Mesendoderm (in vitro differentiated cells): Measurements from ENCODE around the gene RNF225.

Source experiments
- DNase-seq: peaks from one replicate; pipeline ENCODE4 v3.0.0; 2013
- H2AK5ac ChIP-seq: 2 replicates; pipeline ENCODE4 v1.6.1; 2013; ENCODE audit warnings: low read length, inconsistent platforms
- H2BK120ac ChIP-seq: 2 replicates; pipeline ENCODE4 v1.6.1; 2013; ENCODE audit warnings: low read depth, mild to moderate bottlenecking, low read length, moderate library complexity, mixed read lengths
- H2BK15ac ChIP-seq: replicated peaks from 2 replicates; pipeline ENCODE4 v1.6.1; 2013; ENCODE audit warnings: low read depth, mild to moderate bottlenecking, moderate library complexity
- H2BK5ac ChIP-seq: 2 replicates; pipeline ENCODE4 v1.6.1; 2013; ENCODE audit warnings: low read length, inconsistent platforms
- H3K18ac ChIP-seq: 2 replicates; pipeline ENCODE4 v1.6.1; 2013; ENCODE audit warnings: mild to moderate bottlenecking, low read length, mixed read lengths
- H3K23ac ChIP-seq: one replicate; pipeline ENCODE4 v1.6.1; 2013; ENCODE audit warnings: low read length
- H3K27ac ChIP-seq: 2 replicates; pipeline ENCODE4 v1.5.1; 2013; ENCODE audit warnings: low read depth, mild to moderate bottlenecking, inconsistent platforms, low read length, moderate library complexity
- H3K27me3 ChIP-seq: 2 replicates; pipeline ENCODE4 v1.6.1; 2013; ENCODE audit warnings: low read length, control low read depth, mild to moderate bottlenecking, inconsistent platforms; ENCODE audit not compliant: insufficient read depth, poor library complexity
- H3K36me3 ChIP-seq: 2 replicates; pipeline ENCODE4 v1.6.1; 2013; ENCODE audit warnings: low read length, inconsistent platforms; ENCODE audit not compliant: control insufficient read depth, insufficient read depth
- H3K4ac ChIP-seq: one replicate; pipeline ENCODE4 v1.6.1; 2013; ENCODE audit warnings: low read depth, mild to moderate bottlenecking, low read length, moderate library complexity
- H3K4me1 ChIP-seq: 2 replicates; pipeline ENCODE4 v1.6.1; 2013; ENCODE audit warnings: low read depth, low read length, inconsistent platforms; ENCODE audit not compliant: control insufficient read depth
- H3K4me2 ChIP-seq: 2 replicates; pipeline ENCODE4 v1.6.1; 2013; ENCODE audit warnings: low read length
- H3K4me3 ChIP-seq: 2 replicates; pipeline ENCODE4 v1.5.1; 2013; ENCODE audit warnings: mild to moderate bottlenecking, low read length
- H3K56ac ChIP-seq: one replicate; pipeline ENCODE4 v1.6.1; 2013; ENCODE audit warnings: low read length
- H3K79me1 ChIP-seq: 2 replicates; pipeline ENCODE4 v1.6.1; 2013; ENCODE audit warnings: low read length, inconsistent platforms
- H3K79me2 ChIP-seq: 2 replicates; pipeline ENCODE4 v1.6.1; 2013; ENCODE audit warnings: mild to moderate bottlenecking, low read length; ENCODE audit not compliant: control insufficient read depth, insufficient read depth
- H3K9ac ChIP-seq: 2 replicates; pipeline ENCODE4 v1.6.1; 2013; ENCODE audit warnings: low read length, inconsistent platforms
- H4K5ac ChIP-seq: one replicate; pipeline ENCODE4 v1.6.1; 2013; ENCODE audit warnings: low read length
- H4K8ac ChIP-seq: one replicate; pipeline ENCODE4 v1.6.1; 2013; ENCODE audit warnings: low read depth, mild to moderate bottlenecking, control low read depth, low read length, moderate library complexity
- WGBS: extraction: QIAGEN DNeasy Blood & Tissue Kit; methylation state at CpG from one replicate; pipeline ENCODE4 v1.1.7; 2013; ENCODE audit warnings: low lambda C conversion rate, missing lambda C conversion rate; ENCODE audit not compliant: insufficient coverage; ENCODE audit errors: extremely low coverage; 5-methylcytosine and 5-hydroxymethylcytosine counted together

RNF225 gene

DNA sequence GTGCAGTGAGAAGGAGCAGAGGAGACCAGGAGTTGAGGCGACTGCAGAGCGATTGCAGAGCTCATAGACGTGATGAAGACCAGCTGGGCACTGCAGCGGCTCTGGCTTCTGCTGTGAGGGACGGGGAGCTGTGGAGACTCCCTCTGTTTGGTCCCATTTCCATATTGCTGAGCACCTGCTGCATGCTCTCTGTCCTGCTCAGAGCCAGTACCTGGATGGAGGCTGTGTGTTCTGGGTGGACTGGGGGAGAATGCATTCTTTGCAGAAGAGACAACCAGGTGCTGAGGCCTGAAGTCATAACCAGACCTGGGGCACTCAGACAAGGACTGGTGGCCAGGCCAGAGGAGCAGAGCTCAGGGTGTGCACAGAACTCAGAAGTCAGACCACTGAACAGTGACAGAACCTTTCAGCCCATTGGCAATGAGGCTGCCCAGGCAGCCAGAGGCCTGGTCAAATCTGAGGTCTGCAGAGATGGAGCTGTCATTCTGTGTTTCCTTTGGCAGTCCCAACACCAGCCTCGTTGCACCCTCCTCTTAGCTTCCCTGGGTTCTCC is 40.9 kb upstream of the RNF225 start:
- Histone ChIP-seq H3K56ac (no peak overlapping the region), H2BK15ac (no peak overlapping the region), H3K4me3 (no peak overlapping the region), H3K23ac (no peak overlapping the region), H3K79me1 (no peaks in the 10 kb centered on the region), H4K5ac (no peak overlapping the region), H3K18ac (no peak overlapping the region), H3K9ac (no peak overlapping the region), H3K36me3 (no peaks in the 10 kb centered on the region), H2BK120ac (no peak overlapping the region), H3K27ac (no peak overlapping the region), H4K8ac (no peak overlapping the region), H2AK5ac (no peak overlapping the region), H3K4me2 (no peak overlapping the region), H3K79me2 (no peaks in the 10 kb centered on the region), H3K4ac (no peak overlapping the region), H2BK5ac (no peak overlapping the region), H3K27me3 (no peaks in the 10 kb centered on the region), H3K4me1 (no peaks in the 10 kb centered on the region)
- no CpG with 5 or more reads among the region's 6 CpGs for WGBS
- no peak for DNase-seq

DNA sequence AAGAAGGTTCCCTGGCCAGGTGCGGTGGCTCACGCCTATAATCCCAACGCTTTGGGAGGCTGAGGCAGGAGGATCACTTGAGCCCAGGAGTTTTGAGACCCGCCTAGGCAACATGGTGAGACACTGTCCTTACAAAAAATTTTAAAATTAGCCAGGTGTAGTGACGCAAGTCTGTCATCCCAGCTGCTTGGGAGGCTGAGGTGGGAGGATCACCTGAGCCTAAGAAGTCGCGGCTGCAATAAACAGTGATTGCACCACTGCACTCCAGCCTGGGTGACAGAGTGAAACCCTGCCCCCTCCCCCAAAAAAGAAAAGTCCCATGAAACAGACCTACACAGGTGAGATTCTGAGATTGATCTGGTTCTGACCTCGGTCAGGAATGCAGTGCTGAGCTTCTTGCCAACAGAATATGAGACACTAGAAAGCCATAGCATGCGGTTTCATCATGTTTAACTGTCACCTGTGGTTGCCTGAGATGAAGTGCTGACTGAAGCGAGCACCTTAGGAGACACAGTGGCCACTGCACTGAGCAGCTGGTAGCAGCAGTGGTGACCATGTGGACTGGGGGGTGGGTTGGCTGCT is 40.1 kb upstream of the RNF225 start:
- no peak overlapping the region for H2BK15ac ChIP-seq
- no peaks in the 10 kb centered on the region for H3K79me2 ChIP-seq
- no peak overlapping the region for H3K4me2 ChIP-seq
- no peaks in the 10 kb centered on the region for H3K4me1 ChIP-seq
- H2BK5ac ChIP-seq: no peak overlapping the region
- no peak for DNase-seq
- H2BK120ac ChIP-seq: no peak overlapping the region
- H3K27me3 ChIP-seq: no peaks in the 10 kb centered on the region
- WGBS: no CpG with 5 or more reads among the region's 10 CpGs
- no peak overlapping the region for H3K4me3 ChIP-seq
- no peak overlapping the region for H4K5ac ChIP-seq
- H3K4ac ChIP-seq: no peak overlapping the region
- no peak overlapping the region for H3K23ac ChIP-seq
- H3K27ac ChIP-seq: no peak overlapping the region
- no peaks in the 10 kb centered on the region for H3K79me1 ChIP-seq
- H3K9ac ChIP-seq: no peak overlapping the region
- H3K56ac ChIP-seq: no peak overlapping the region
- no peak overlapping the region for H3K18ac ChIP-seq
- H3K36me3 ChIP-seq: no peaks in the 10 kb centered on the region
- H2AK5ac ChIP-seq: no peak overlapping the region
- no peak overlapping the region for H4K8ac ChIP-seq

DNA sequence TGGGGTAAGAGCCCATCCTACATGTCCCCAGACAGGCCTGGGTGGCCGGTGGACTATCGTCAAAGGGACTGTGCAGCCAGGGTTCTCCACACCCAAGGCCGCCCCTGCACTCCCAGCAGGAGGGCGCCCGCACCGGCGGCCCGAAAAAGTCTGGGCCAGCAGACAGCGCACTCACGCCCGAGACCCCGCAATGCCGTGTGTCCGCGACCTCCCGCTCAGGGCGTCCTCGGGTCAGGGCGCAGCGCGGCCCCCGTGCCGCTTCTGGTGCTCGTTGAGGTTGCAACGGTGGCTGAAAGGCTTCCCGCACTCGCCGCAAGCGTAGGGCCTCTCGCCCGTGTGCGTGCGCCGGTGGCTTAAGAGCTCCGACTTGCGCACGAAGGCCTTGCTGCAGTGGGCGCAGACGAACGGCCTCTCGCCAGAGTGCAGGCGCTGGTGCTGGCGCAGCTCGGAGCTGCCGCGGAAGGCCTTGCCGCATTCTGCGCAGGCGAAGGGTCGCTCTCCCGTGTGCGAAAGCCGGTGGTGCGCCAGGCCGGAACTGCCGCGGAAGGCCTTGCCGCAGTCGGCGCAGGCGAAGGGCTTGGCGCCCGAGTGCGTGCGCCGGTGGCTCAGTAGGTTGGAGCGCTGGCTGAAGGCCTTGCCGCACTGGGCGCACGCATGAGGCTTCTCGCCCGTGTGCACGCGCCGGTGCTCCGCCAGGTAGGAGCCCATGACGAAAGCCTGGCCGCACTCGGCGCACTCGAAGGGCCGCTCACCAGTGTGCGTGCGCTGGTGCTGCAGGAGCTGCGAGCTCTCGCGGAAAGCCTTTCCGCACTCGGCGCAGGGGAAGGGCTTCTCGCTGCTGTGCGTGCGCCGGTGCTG is 39.3 kb upstream of the RNF225 start:
- Histone ChIP-seq H3K9ac (no peak overlapping the region), H3K36me3 (no peaks in the 10 kb centered on the region), H4K5ac (no peak overlapping the region), H2BK15ac (no peak overlapping the region), H3K79me2 (no peaks in the 10 kb centered on the region), H2BK120ac (no peak overlapping the region), H3K4ac (no peak overlapping the region), H3K4me2 (no peak overlapping the region), H3K27ac (no peak overlapping the region), H3K4me1 (no peaks in the 10 kb centered on the region), H3K56ac (no peak overlapping the region), H3K23ac (no peak overlapping the region), H2BK5ac (no peak overlapping the region), H4K8ac (no peak overlapping the region), H2AK5ac (no peak overlapping the region), H3K79me1 (no peaks in the 10 kb centered on the region), H3K18ac (no peak overlapping the region), H3K4me3 (no peak overlapping the region), H3K27me3 (no peaks in the 10 kb centered on the region)
- WGBS: no CpG with 5 or more reads among the region's 94 CpGs
- DNase-seq: no peak

DNA sequence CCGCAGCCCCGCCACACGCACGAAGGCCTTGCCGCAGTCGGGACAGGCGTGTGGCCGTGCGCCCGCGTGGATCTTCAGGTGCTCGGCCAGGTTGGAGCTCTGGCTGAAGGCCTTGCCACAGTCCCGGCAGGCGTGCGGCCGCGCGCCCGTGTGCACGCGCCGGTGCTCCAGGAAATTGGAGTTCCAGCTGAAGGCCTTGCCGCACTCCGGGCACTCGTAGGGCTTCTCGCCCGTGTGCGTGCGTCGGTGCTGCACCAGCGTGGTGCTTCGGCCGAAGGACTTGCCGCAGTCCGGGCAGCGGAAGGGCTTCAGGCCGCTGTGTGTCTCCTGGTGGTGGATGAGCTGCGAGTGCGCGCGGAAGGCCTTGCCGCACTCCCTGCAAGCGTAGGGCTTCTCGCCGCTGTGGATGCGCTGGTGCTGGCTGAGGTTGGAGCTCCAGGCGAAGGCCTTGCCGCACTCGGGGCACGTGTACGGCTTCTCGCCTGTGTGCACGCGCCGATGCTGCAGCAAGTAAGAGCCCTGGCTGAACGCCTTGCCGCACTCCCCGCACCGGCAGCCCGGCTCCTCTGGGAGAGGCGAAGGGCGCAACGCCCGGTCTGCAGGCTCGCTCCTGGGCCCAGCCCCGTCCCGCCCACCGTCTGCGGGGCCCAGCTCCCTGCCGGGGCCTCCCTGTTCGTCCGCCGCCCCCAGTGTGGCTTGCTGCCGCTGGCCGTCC is 38.5 kb upstream of the RNF225 start:
- no peaks in the 10 kb centered on the region for H3K36me3 ChIP-seq
- H3K9ac ChIP-seq: no peak overlapping the region
- no peak overlapping the region for H2AK5ac ChIP-seq
- no peaks in the 10 kb centered on the region for H3K79me1 ChIP-seq
- H3K4me3 ChIP-seq: no peak overlapping the region
- no peaks in the 10 kb centered on the region for H3K79me2 ChIP-seq
- H3K27ac ChIP-seq: no peak overlapping the region
- no peak overlapping the region for H2BK5ac ChIP-seq
- H2BK120ac ChIP-seq: no peak overlapping the region
- H3K4me2 ChIP-seq: no peak overlapping the region
- H4K8ac ChIP-seq: no peak overlapping the region
- DNase-seq: no peak
- no peak overlapping the region for H3K18ac ChIP-seq
- H3K4ac ChIP-seq: no peak overlapping the region
- WGBS: no CpG with 5 or more reads among the region's 75 CpGs
- no peak overlapping the region for H4K5ac ChIP-seq
- H3K23ac ChIP-seq: no peak overlapping the region
- no peak overlapping the region for H2BK15ac ChIP-seq
- H3K4me1 ChIP-seq: no peaks in the 10 kb centered on the region
- H3K56ac ChIP-seq: no peak overlapping the region
- H3K27me3 ChIP-seq: no peaks in the 10 kb centered on the region

DNA sequence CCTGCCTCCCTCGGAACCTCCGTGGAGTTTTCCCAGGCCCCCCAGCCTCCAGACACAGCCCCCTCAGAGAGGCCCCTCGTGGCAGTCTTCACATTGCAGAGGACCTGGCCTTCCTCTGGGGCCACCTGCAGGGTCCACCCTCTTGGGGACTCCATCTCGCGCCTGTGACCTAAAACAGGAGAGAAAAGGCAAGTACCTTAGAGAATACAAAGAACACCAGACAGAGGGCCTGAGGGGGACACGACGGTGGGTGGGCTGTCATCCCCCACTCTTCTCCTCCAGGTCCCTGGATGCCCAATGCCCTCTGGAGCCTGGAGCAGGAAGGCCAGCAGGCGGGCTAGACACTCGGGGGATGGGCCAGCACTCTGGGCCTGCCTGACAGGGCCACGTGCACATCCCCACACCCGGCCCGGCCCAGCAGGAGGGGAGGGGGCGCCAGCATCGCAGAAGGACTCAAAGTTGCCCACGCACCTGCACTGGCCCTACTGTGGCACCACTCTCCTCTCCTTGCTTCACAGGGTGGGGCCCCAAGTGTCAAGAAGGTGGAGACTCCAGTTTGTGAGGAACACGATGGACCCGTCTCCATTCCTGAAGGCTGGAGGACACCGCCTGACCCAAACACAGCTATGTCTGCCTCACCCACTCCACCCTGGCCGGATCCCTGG is 37.8 kb upstream of the RNF225 start:
- Histone ChIP-seq H3K4me1 (no peaks in the 10 kb centered on the region), H3K4ac (no peak overlapping the region), H2BK120ac (no peak overlapping the region), H3K18ac (no peak overlapping the region), H3K9ac (no peak overlapping the region), H3K4me2 (no peak overlapping the region), H3K79me1 (no peaks in the 10 kb centered on the region), H3K4me3 (no peak overlapping the region), H3K27me3 (no peaks in the 10 kb centered on the region), H2BK15ac (no peak overlapping the region), H3K36me3 (no peaks in the 10 kb centered on the region), H3K79me2 (no peaks in the 10 kb centered on the region), H2AK5ac (no peak overlapping the region), H3K27ac (no peak overlapping the region), H4K8ac (no peak overlapping the region), H2BK5ac (no peak overlapping the region), H3K56ac (peak overlapping the region; percentile 25), H3K23ac (no peak overlapping the region), H4K5ac (no peak overlapping the region)
- WGBS: no CpG with 5 or more reads among the region's 19 CpGs
- no peak for DNase-seq
